ENCODE results near the gene PROX1. TPM values are rescaled to one million over a fixed set of nuclear protein-coding genes. Genes with fewer than 3 reads are reported as not detected.

PROX1 gene
- total and polyA plus RNA-seq, 4 donors, result 4.3 to 14.8 (median 10.7) TPM

DNA sequence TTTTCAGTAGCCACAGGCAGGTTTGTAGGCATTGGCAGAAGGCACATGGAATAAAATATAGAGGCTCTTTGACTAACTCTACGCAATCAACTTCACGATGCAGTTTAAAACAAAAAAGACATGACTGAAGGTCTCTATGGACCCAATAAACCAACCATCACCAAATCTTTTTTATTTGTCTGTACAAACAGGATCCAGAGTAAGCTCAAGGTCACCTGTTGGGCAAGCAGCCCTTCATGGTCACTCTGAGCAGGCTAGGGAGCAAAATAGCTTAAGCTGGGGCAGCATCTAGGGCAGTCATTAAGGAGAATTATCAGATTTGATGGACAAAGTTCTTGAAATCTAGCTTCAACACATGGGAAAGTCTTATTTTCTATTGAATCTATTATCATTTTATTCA is 26.8 kb upstream of the PROX1 start:
- H3K4me1 ChIP-seq (ENCODE audit: control insufficient read depth, insufficient read depth, low read length), result no peaks in the 10 kb centered on the region
- H3K27me3 ChIP-seq (ENCODE audit: control insufficient read depth, insufficient read depth, low read length), result no peaks in the 10 kb centered on the region
- H3K9me3 ChIP-seq (ENCODE audit: control insufficient read depth, insufficient read depth, low read length), result peaks cover 2% of the 10 kb centered on the region
- H3K27ac ChIP-seq (ENCODE audit: low read depth, low read length), result no peak overlapping the region
- WGBS (ENCODE audit: insufficient coverage), result no CpG with 5 or more reads among the region's 2 CpGs
- DNase-seq (ENCODE audit: low read depth in 4 of 6, low spot score in 6 of 6), result no peak
- no peaks in the 10 kb centered on the region for H3K36me3 ChIP-seq (ENCODE audit: control insufficient read depth, insufficient read depth, low read length)
- H3K4me3 ChIP-seq (ENCODE audit: low read depth, low read length), result no peak overlapping the region

DNA sequence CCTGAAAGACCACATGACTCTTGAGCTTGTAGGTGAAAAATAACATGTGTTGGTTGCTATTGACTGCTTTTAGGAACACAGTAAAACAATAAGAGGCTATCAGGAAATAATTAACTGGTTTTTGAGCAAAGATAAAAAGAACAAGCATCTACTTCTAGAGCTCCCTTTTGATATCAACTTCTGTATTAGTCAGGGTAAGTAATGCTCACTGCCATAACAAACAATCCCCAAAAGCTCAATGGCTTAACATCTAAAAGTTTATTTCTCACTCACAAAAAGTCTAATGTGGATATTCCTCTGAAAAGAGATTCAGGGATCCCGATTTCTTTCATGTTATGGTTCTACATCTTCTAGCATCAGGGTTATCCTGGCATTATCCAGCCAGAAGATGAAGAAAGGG is 25.3 kb upstream of the PROX1 start:
- H3K36me3 ChIP-seq (ENCODE audit: control insufficient read depth, insufficient read depth, low read length), result no peaks in the 10 kb centered on the region
- no peaks in the 10 kb centered on the region for H3K4me1 ChIP-seq (ENCODE audit: control insufficient read depth, insufficient read depth, low read length)
- DNase-seq (ENCODE audit: low read depth in 4 of 6, low spot score in 6 of 6), result no peak
- WGBS (ENCODE audit: insufficient coverage), result no CpG with 5 or more reads among the region's 1 CpG
- peaks cover 2% of the 10 kb centered on the region for H3K9me3 ChIP-seq (ENCODE audit: control insufficient read depth, insufficient read depth, low read length)
- no peaks in the 10 kb centered on the region for H3K27me3 ChIP-seq (ENCODE audit: control insufficient read depth, insufficient read depth, low read length)
- no peak overlapping the region for H3K27ac ChIP-seq (ENCODE audit: low read depth, low read length)
- no peak overlapping the region for H3K4me3 ChIP-seq (ENCODE audit: low read depth, low read length)

DNA sequence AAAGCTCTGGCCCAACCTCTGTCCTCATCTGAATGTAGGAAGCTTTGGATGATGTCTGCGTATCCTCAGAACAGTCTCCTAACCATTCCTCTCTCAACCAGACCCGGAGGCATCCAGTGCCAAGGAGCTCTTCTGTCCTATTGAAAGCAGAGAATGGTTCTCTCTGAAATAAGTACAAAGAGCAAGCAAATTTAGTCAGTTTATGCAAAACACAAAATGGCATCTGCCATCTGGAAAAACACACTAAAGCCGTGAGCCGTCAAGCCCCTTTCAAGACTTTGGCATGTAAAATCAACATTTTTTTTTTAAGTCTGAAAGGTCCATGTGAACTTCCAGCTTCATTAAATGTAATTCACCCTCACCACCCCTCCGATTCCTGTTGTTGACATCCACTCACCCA is 21.7 kb upstream of the PROX1 start:
- H3K4me1 ChIP-seq (ENCODE audit: control insufficient read depth, insufficient read depth, low read length), result peaks cover 2% of the 10 kb centered on the region
- WGBS (ENCODE audit: insufficient coverage), result 43% methylated on average over 3 of the region's 5 CpGs
- H3K9me3 ChIP-seq (ENCODE audit: control insufficient read depth, insufficient read depth, low read length), result peaks cover 2% of the 10 kb centered on the region
- DNase-seq (ENCODE audit: low read depth in 4 of 6, low spot score in 6 of 6), result peak in 1 of 6 donors; percentile 71
- no peaks in the 10 kb centered on the region for H3K27me3 ChIP-seq (ENCODE audit: control insufficient read depth, insufficient read depth, low read length)
- no peak overlapping the region for H3K4me3 ChIP-seq (ENCODE audit: low read depth, low read length)
- H3K27ac ChIP-seq (ENCODE audit: low read depth, low read length), result no peak overlapping the region
- no peaks in the 10 kb centered on the region for H3K36me3 ChIP-seq (ENCODE audit: control insufficient read depth, insufficient read depth, low read length)

DNA sequence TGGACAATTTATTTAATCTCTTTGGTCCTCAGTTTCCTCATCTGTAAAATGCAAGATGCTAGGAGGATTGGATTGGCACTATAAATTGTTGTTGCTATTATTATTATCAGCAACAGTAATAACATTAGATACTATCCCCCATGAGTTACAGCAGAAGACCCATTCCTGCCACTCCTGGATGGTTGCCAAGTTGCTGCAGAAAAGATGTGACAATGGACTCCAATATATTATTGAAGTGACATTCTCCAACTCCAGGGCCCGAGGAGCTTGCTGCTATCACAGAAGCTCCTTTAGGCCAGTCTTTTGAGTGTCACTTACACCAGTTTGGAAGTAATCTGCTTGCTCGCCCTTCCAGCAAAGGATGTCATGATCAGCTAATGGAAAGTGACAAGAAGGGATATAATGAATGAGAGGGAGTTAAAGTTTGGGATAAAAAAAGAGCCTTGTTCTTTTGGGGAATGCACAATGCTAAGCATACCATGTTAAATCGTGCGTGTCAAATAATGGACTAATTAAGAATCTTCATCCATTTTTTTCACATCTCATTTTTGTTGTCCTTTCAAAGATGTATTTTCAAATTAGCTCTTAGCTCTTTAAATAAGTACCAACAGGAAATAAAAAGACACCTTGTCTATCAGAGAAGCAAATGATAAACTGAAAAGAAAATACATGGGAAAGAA is 19.5 kb upstream of the PROX1 start:
- H3K4me3 ChIP-seq (ENCODE audit: low read depth, low read length), result no peak overlapping the region
- DNase-seq (ENCODE audit: low read depth in 4 of 6, low spot score in 6 of 6), result no peak
- peaks cover 2% of the 10 kb centered on the region for H3K4me1 ChIP-seq (ENCODE audit: control insufficient read depth, insufficient read depth, low read length)
- WGBS (ENCODE audit: insufficient coverage), result 60% methylated on average over 2 of the region's 4 CpGs
- H3K36me3 ChIP-seq (ENCODE audit: control insufficient read depth, insufficient read depth, low read length), result no peaks in the 10 kb centered on the region
- peaks cover 2% of the 10 kb centered on the region for H3K9me3 ChIP-seq (ENCODE audit: control insufficient read depth, insufficient read depth, low read length)
- no peak overlapping the region for H3K27ac ChIP-seq (ENCODE audit: low read depth, low read length)
- no peaks in the 10 kb centered on the region for H3K27me3 ChIP-seq (ENCODE audit: control insufficient read depth, insufficient read depth, low read length)

DNA sequence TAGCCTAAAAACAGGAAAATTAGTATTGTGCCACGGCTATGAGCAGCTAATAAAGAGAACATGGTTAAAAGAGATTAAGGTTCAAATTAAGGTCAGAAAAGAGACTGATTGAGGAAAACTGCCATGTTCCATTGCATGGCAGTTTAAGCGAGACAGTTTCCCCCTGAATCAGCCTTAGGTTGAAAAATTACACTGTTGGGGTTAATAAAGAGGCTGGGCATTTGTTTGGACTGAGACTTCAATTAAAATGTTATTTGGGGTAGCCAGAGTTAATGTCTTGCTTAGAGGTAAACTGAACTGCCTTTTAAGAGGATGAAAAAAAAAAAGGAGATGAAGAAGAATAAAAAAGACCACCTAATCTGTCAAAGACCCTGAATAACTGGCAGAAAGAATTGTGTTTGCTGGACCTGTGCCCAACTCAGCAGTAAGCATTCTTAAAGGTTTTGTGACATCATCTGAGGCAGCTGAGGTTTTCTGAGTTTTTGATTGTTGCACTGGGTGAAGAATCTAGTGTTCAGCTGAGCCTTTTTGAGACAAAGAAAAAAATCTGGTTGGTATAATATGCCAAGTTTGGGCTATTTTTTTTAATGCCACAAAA is 17.7 kb upstream of the PROX1 start:
- no peaks in the 10 kb centered on the region for H3K27me3 ChIP-seq (ENCODE audit: control insufficient read depth, insufficient read depth, low read length)
- DNase-seq (ENCODE audit: low read depth in 4 of 6, low spot score in 6 of 6), result peak in 2 of 6 donors; percentile 61 to 82
- peaks cover 2% of the 10 kb centered on the region for H3K9me3 ChIP-seq (ENCODE audit: control insufficient read depth, insufficient read depth, low read length)
- H3K4me1 ChIP-seq (ENCODE audit: control insufficient read depth, insufficient read depth, low read length), result peaks cover 2% of the 10 kb centered on the region
- no peak overlapping the region for H3K27ac ChIP-seq (ENCODE audit: low read depth, low read length)
- no peaks in the 10 kb centered on the region for H3K36me3 ChIP-seq (ENCODE audit: control insufficient read depth, insufficient read depth, low read length)
- no peak overlapping the region for H3K4me3 ChIP-seq (ENCODE audit: low read depth, low read length)
- WGBS (ENCODE audit: insufficient coverage), result 22% methylated on average over 2 of the region's 2 CpGs

DNA sequence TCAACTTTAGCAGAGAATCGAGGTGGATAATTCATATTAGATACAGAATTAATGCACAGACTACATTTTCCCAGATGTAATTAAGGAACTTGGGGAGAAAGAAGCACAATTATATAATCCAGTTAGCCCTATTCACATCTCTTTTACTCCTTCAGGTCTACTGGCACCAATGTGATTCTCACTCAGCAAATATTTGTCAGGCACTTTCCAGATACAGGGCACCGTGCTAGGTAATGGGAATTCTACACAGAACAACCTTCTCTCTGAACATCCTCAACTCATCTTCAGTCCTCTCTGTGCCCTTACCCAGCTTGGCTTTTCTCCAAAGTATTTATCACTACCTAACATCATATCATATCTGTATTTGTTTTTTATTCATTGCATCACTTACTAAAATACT is 15.6 kb upstream of the PROX1 start:
- H3K4me3 ChIP-seq (ENCODE audit: low read depth, low read length), result no peak overlapping the region
- WGBS (ENCODE audit: insufficient coverage), result no CpG with 5 or more reads among the region's 2 CpGs
- H3K4me1 ChIP-seq (ENCODE audit: control insufficient read depth, insufficient read depth, low read length), result peaks cover 3% of the 10 kb centered on the region
- H3K27ac ChIP-seq (ENCODE audit: low read depth, low read length), result no peak overlapping the region
- DNase-seq (ENCODE audit: low read depth in 4 of 6, low spot score in 6 of 6), result no peak
- no peaks in the 10 kb centered on the region for H3K36me3 ChIP-seq (ENCODE audit: control insufficient read depth, insufficient read depth, low read length)
- H3K27me3 ChIP-seq (ENCODE audit: control insufficient read depth, insufficient read depth, low read length), result peaks cover 2% of the 10 kb centered on the region
- no peaks in the 10 kb centered on the region for H3K9me3 ChIP-seq (ENCODE audit: control insufficient read depth, insufficient read depth, low read length)

DNA sequence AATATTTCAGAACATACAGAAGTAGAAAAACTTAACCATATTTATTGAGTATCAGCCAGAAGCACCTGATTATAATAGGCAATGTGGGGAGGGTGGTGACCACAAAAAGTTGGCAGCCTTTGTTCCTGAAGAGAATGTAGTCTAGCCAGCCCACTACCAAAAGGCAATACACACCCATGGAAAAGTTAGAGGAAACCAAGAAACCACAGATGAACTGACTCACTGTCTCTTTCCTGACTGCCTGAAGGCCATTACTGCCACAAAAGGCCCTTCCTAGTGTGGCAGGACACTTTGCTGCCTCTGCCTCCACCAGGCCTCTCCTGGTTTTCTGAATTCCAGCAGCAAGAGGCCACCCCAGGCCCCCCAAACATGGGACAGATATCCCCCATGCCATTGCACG is 14.6 kb upstream of the PROX1 start:
- Histone ChIP-seq H3K27ac (ENCODE audit: low read depth, low read length) (no peak overlapping the region), H3K36me3 (ENCODE audit: control insufficient read depth, insufficient read depth, low read length) (no peaks in the 10 kb centered on the region), H3K4me1 (ENCODE audit: control insufficient read depth, insufficient read depth, low read length) (peaks cover 6% of the 10 kb centered on the region), H3K9me3 (ENCODE audit: control insufficient read depth, insufficient read depth, low read length) (no peaks in the 10 kb centered on the region), H3K4me3 (ENCODE audit: low read depth, low read length) (no peak overlapping the region), H3K27me3 (ENCODE audit: control insufficient read depth, insufficient read depth, low read length) (peaks cover 8% of the 10 kb centered on the region)
- WGBS (ENCODE audit: insufficient coverage), result no CpG with 5 or more reads among the region's 1 CpG
- DNase-seq (ENCODE audit: low read depth in 4 of 6, low spot score in 6 of 6), result no peak

DNA sequence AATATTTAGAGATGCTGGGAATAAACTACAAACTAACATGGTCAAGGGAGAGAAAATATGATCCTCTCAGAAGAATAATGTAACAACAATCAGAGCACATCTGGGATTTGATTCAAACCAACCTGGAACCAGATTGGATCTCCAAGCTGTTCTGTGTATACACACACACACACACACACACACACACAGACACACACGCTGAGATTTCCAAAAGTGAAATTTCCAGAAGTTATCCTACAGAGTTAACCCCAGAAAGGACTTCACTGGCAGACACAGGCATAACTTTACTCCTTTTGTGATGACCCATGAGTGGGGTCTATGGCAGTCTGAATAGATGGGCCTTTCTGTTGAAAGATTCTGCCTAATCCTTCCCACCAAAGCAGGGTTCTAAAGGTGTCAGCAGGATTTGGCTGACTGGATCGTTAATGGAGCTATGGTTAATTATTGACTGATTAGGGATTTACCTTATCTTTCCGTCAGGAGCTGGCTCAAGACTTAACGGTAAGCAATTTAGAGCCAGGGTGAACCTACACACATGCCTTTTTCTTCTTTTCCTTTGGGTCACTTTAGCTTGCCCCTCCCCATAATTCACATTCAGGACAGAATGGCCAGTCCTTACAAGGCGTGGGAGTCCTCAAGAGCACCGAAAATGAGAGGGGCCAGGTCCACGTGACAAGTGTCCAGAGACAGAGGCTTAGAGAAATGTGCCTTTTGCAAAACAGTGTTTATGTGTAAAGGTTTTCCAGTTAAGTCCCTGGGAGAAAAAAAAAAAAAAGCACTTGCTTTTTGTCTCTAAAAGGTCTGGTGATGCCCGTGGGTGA is 10.9 kb upstream of the PROX1 start:
- no peak for DNase-seq (ENCODE audit: low read depth in 4 of 6, low spot score in 6 of 6)
- Histone ChIP-seq H3K27ac (ENCODE audit: low read depth, low read length) (no peak overlapping the region), H3K4me3 (ENCODE audit: low read depth, low read length) (no peak overlapping the region), H3K9me3 (ENCODE audit: control insufficient read depth, insufficient read depth, low read length) (no peaks in the 10 kb centered on the region), H3K36me3 (ENCODE audit: control insufficient read depth, insufficient read depth, low read length) (peaks cover 2% of the 10 kb centered on the region), H3K4me1 (ENCODE audit: control insufficient read depth, insufficient read depth, low read length) (peaks cover 12% of the 10 kb centered on the region), H3K27me3 (ENCODE audit: control insufficient read depth, insufficient read depth, low read length) (peaks cover 37% of the 10 kb centered on the region)
- WGBS (ENCODE audit: insufficient coverage), result 71% methylated on average over 5 of the region's 8 CpGs

DNA sequence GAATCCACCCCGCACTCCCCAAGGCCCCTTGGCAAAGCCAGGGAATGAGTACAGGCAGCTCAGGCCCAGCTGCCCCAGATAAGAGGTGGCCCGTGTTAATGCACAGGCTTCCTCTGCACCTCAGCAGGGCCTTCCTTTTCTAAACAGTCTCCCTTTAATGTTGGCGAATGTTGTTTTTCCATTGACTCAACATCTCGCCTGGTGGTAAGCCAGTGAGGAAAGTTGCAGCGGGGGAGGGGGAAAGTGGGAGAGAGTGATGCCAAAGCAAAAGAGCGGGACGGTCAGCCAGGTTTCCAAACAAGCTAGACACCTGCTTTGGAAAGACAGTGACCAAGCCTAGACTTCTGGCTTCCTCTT is 10.3 kb upstream of the PROX1 start:
- H3K27ac ChIP-seq (ENCODE audit: low read depth, low read length), result no peak overlapping the region
- peaks cover 12% of the 10 kb centered on the region for H3K4me1 ChIP-seq (ENCODE audit: control insufficient read depth, insufficient read depth, low read length)
- 53% methylated on average over 6 of the region's 7 CpGs for WGBS (ENCODE audit: insufficient coverage)
- H3K4me3 ChIP-seq (ENCODE audit: low read depth, low read length), result no peak overlapping the region
- DNase-seq (ENCODE audit: low read depth in 4 of 6, low spot score in 6 of 6), result no peak
- peaks cover 41% of the 10 kb centered on the region for H3K27me3 ChIP-seq (ENCODE audit: control insufficient read depth, insufficient read depth, low read length)
- no peaks in the 10 kb centered on the region for H3K9me3 ChIP-seq (ENCODE audit: control insufficient read depth, insufficient read depth, low read length)
- H3K36me3 ChIP-seq (ENCODE audit: control insufficient read depth, insufficient read depth, low read length), result peaks cover 2% of the 10 kb centered on the region

All from spinal cord (tissue), 10 donors.